GM12878 (cell line): ENCODE results near the gene THBS1. TPM values are rescaled to one million over a fixed set of nuclear protein-coding genes. Genes with fewer than 3 reads are reported as not detected.

Experiments used
- ATF2 ChIP-seq: IDR thresholded peaks from 2 replicates; pipeline ENCODE4 v1.6.1; 2012; ENCODE audit warnings: low read length, inconsistent platforms
- CUX1 ChIP-seq: IDR thresholded peaks from 2 replicates; pipeline ENCODE4 v1.6.1; 2012; ENCODE audit warnings: improper control_type of control experiment, low read depth, low read length; ENCODE audit not compliant: insufficient replicate concordance
- HDGF ChIP-seq: fragments of 450-650 bp; IDR thresholded peaks from 2 replicates; pipeline ENCODE4 v1.6.1; 2016; ENCODE audit warnings: antibody characterized with exemption
- MLLT1 ChIP-seq: fragments of 450-650 bp; IDR thresholded peaks from 2 replicates; pipeline ENCODE4 v1.6.1; 2016; ENCODE audit warnings: mild to moderate bottlenecking
- REST ChIP-seq: IDR thresholded peaks from 2 replicates; pipeline ENCODE4 v1.6.1; 2012; ENCODE audit warnings: mild to moderate bottlenecking, low read depth, low read length
- SRF ChIP-seq, 2 experiments: IDR thresholded peaks; 2 replicates each; pipeline ENCODE4 v1.6.1; 2011; ENCODE audit warnings: low read depth in 2 of 2, low read length in 2 of 2, mild to moderate bottlenecking in 1 of 2, moderate library complexity in 1 of 2
- STAT3 ChIP-seq: IDR thresholded peaks from 2 replicates; pipeline ENCODE4 v1.6.1; 2011; ENCODE audit warnings: low read depth, low read length, improper control_type of control experiment
- polyA plus RNA-seq, 11 experiments: library from polyadenylated mRNA; depleted of rRNA in 4 of 11; unstranded in 6 of 11; stranded (reverse) in 5 of 11; fragments of >200 nt; fragmentation: Nextera tagmentation in 4 of 11; fragmentation: Illumina TruSeq in 1 of 11; extraction: Ambion mirVana in 4 of 11; extraction: Trizol in 1 of 11; gene quantifications; 1 replicate in 1 of 11; 2 replicates in 10 of 11; pipeline versions ENCODE4 v1.2.1 to v1.2.3, GENCODE V29; 2011 to 2016; ENCODE audit warnings: inconsistent platforms in 2 of 11, missing spikeins in 2 of 11, low read depth in 1 of 11
- total RNA-seq, 4 experiments: library from RNA; depleted of rRNA in 3 of 4; stranded (reverse); fragments of >200 nt in 3 of 4; fragmentation: Illumina TruSeq in 1 of 4; extraction: Trizol in 1 of 4; gene quantifications; 2 replicates each; pipeline versions ENCODE4 v1.2.1 to v1.2.3, GENCODE V29; 2013 to 2021

The THBS1 gene
- total and polyA plus RNA-seq, 10 of the 15 experiments (the other 5 are each of a cell fraction or from before 2014, with no cell fraction given), result under 0.01 to 1.5 (median 0.23) TPM; not detected in 3

- TF ChIP-seq REST (no peak), CUX1 (no peak), MLLT1 (no peak), STAT3 (no peak), HDGF (no peak), ATF2 (no peak), SRF (IDR thresholded peaks at IDR 0.05; ENCODE audit: low read depth in 2 of 2, low read length in 2 of 2) (no peak)
Observed at GRCh38 chr15:39631357-39631756, 50.5 kb downstream of the THBS1 start (continued).
